B cell (primary cell): ENCODE measurements around the gene EVC. TPM values are rescaled to one million over a fixed set of nuclear protein-coding genes. Genes with fewer than 3 reads are reported as not detected.

ENCODE experiments used
- ATAC-seq: fragments of 200-7000 bp; cut with Tn5 transposase; one replicate; pipeline ENCODE4 v1.10.0; 2021; ENCODE audit warnings: low read depth, mild to moderate bottlenecking, moderate number of reproducible peaks, moderate library complexity
- CTCF ChIA-PET: fragments of 350-600 bp; sonication (Branson Sonifier 250); formaldehyde crosslinking; loops from one replicate; lab custom pipeline; 2021; ENCODE audit warnings: antibody characterized with exemption, inconsistent platforms; lab: Charles Lee
- POLR2A ChIA-PET: fragments of 350-600 bp; sonication (Branson Sonifier 250); formaldehyde crosslinking; loops from one replicate; lab custom pipeline; 2021; ENCODE audit warnings: antibody characterized with exemption; lab: Charles Lee
- DNase-seq: peaks from one replicate; pipeline ENCODE4 v3.0.0; 2013
- H2AFZ ChIP-seq: 2 replicates; pipeline ENCODE4 v1.6.1; 2012; ENCODE audit warnings: mild to moderate bottlenecking, low read depth, low read length; ENCODE audit not compliant: insufficient read depth, poor library complexity, severe bottlenecking
- H3K27ac ChIP-seq, 2 donors: 1 replicate in 1 of 2; 2 replicates in 1 of 2; pipeline ENCODE4 v1.5.1; 2012 to 2013; ENCODE audit warnings: low read length in 2 of 2, mild to moderate bottlenecking in 2 of 2, moderate library complexity in 1 of 2
- H3K27me3 ChIP-seq, 4 experiments: fragments of 200-600 bp in 1 of 4; sonication (generic) in 1 of 4; replicated peaks in 1 of 4; 1 replicate in 2 of 4; 2 replicates in 2 of 4; pipeline versions ENCODE4 v1.6.1 to v1.7.0; 2013 to 2016; ENCODE audit warnings: low read length in 3 of 4, mild to moderate bottlenecking in 2 of 4, mixed read lengths in 1 of 4, moderate library complexity in 1 of 4; ENCODE audit not compliant: insufficient read depth in 4 of 4, control insufficient read depth in 3 of 4; ENCODE audit errors: control extremely low read depth in 1 of 4
- H3K36me3 ChIP-seq, 2 experiments: replicated peaks in 1 of 2; 1 replicate in 1 of 2; 2 replicates in 1 of 2; pipeline versions ENCODE4 v1.6.1 to v1.7.1; 2013; ENCODE audit warnings: low read length in 1 of 2; ENCODE audit not compliant: insufficient read depth in 2 of 2, control insufficient read depth in 1 of 2; ENCODE audit errors: control extremely low read depth in 1 of 2, extremely low read depth in 1 of 2
- H3K4me1 ChIP-seq, 2 donors: fragments of 200-600 bp in 1 of 2; sonication (generic) in 1 of 2; 1 replicate in 1 of 2; 2 replicates in 1 of 2; pipeline versions ENCODE4 v1.5.1 to v1.6.1; 2013 to 2017; ENCODE audit warnings: low read length in 2 of 2; ENCODE audit not compliant: control insufficient read depth in 2 of 2, insufficient read depth in 2 of 2
- H3K4me2 ChIP-seq: replicated peaks from 2 replicates; pipeline ENCODE3; 2012; ENCODE audit warnings: mild to moderate bottlenecking, low read depth, low read length; ENCODE audit not compliant: poor library complexity, severe bottlenecking
- H3K4me3 ChIP-seq, 5 experiments: fragments of 200-600 bp in 1 of 5; sonication (generic) in 1 of 5; 1 replicate in 3 of 5; 2 replicates in 2 of 5; pipeline versions ENCODE4 v1.5.1 to v1.7.0; 2011 to 2016; ENCODE audit warnings: low read length in 4 of 5, mild to moderate bottlenecking in 4 of 5, low read depth in 2 of 5, control low read depth in 1 of 5, moderate library complexity in 1 of 5; ENCODE audit not compliant: insufficient read depth in 1 of 5; ENCODE audit errors: control extremely low read depth in 1 of 5, extremely low read depth in 1 of 5
- H3K79me2 ChIP-seq: fragments of 200-600 bp; sonication (generic); one replicate; pipeline ENCODE4 v1.6.0; 2016; ENCODE audit warnings: low read length; ENCODE audit not compliant: control insufficient read depth, insufficient read depth
- H3K9ac ChIP-seq: fragments of 200-600 bp; sonication (generic); 2 replicates; pipeline ENCODE4 v1.6.1; 2017; ENCODE audit warnings: mild to moderate bottlenecking, low read length, moderate library complexity
- H3K9me3 ChIP-seq, 3 donors: one replicate each; pipeline versions ENCODE4 v1.6.1 to v1.7.1; 2013; ENCODE audit warnings: low read length in 2 of 3; ENCODE audit not compliant: control insufficient read depth in 2 of 3, insufficient read depth in 1 of 3; ENCODE audit errors: control extremely low read depth in 1 of 3
- H4K20me1 ChIP-seq: 2 replicates; pipeline ENCODE4 v1.6.0; 2012; ENCODE audit warnings: mild to moderate bottlenecking, low read length; ENCODE audit not compliant: insufficient read depth, control insufficient read depth, poor library complexity, severe bottlenecking
- H3K27ac Mint-ChIP-seq: one replicate; pipeline ENCODE4 v1.8.0; 2021; ENCODE audit warnings: mixed read lengths
- H3K27me3 Mint-ChIP-seq: one replicate; pipeline ENCODE4 v1.8.0; 2021; ENCODE audit warnings: mixed read lengths
- H3K4me1 Mint-ChIP-seq: one replicate; pipeline ENCODE4 v1.8.0; 2021; ENCODE audit warnings: mixed read lengths
- H3K4me3 Mint-ChIP-seq: one replicate; pipeline ENCODE4 v1.8.0; 2021; ENCODE audit warnings: mixed read lengths
- H3K9me3 Mint-ChIP-seq: one replicate; pipeline ENCODE4 v1.8.0; 2022; ENCODE audit warnings: mixed read lengths; ENCODE audit not compliant: insufficient read depth
- CTCF ChIP-seq: fragments of 200-600 bp; IDR thresholded peaks from one replicate; pipeline ENCODE4 v1.8.0; 2022; ENCODE audit warnings: antibody characterized with exemption, mild to moderate bottlenecking
- EZH2 ChIP-seq: IDR thresholded peaks from 2 replicates; pipeline ENCODE4 v1.6.1; 2012; ENCODE audit warnings: borderline replicate concordance, low read depth, mild to moderate bottlenecking, moderate library complexity, low read length; ENCODE audit not compliant: insufficient read depth, poor library complexity, severe bottlenecking
- WGBS: methylation state at CpG from one replicate; pipeline ENCODE4 v1.1.5; 2013; ENCODE audit warnings: missing lambda C conversion rate; ENCODE audit not compliant: insufficient coverage; 5-methylcytosine and 5-hydroxymethylcytosine counted together
- intact Hi-C: fragments of 100-400 bp; cut with micrococcal nuclease; formaldehyde crosslinking; loops from one replicate; pipeline ENCODE4 v1.10.0; 2022
- polyA plus RNA-seq: library from polyadenylated mRNA; depleted of rRNA; stranded (reverse); fragments of >200 nt; gene quantifications from 2 replicates; pipeline ENCODE4 v1.2.3, GENCODE V29; 2012
- total RNA-seq, 2 donors: library from RNA; stranded (reverse); fragments of 120-200 nt in 1 of 2; gene quantifications; 1 replicate in 1 of 2; 2 replicates in 1 of 2; pipeline versions ENCODE4 v1.2.3 to v1.2.4, GENCODE V29; 2013 to 2022

The EVC gene
- total and polyA plus RNA-seq, 2 donors (not counting 1 experiment from before 2014, with no cell fraction given) = 1.5 TPM; not detected in 1

- H3K4me3 Mint-ChIP-seq = no peak overlapping the region
- H3K27me3 Mint-ChIP-seq = no peaks in the 10 kb centered on the region
- H2AFZ ChIP-seq = no peak overlapping the region
- intact Hi-C loops = no loop called here
- no peaks in the 10 kb centered on the region for H3K36me3 ChIP-seq
- no peak overlapping the region for H3K27ac Mint-ChIP-seq
- peaks cover 0 to 18% (median 0%) of the 10 kb centered on the region in 3 donors for H3K9me3 ChIP-seq
- no peaks in the 10 kb centered on the region for H3K9me3 Mint-ChIP-seq
- H3K4me3 ChIP-seq = no peak overlapping the region
- POLR2A ChIA-PET = no interaction called here
- ATAC-seq (no peak), DNase-seq (no peak)
- no peak overlapping the region for H3K9ac ChIP-seq
- H3K4me1 Mint-ChIP-seq = no peaks in the 10 kb centered on the region
- H3K79me2 ChIP-seq = no peaks in the 10 kb centered on the region
- H3K27me3 ChIP-seq = no peaks in the 10 kb centered on the region
- H3K4me2 ChIP-seq = no peak overlapping the region
- H4K20me1 ChIP-seq = no peaks in the 10 kb centered on the region
- CTCF ChIA-PET = no interaction called here
- H3K27ac ChIP-seq = no peak overlapping the region
- H3K4me1 ChIP-seq = no peaks in the 10 kb centered on the region
- TF ChIP-seq EZH2 (no peak), CTCF (no peak)
- 96% methylated on average over 5 of the region's 5 CpGs for WGBS
Measured at GRCh38 chr4:5760246-5760645, 49.2 kb downstream of the EVC start.

GRCh38 chr4:5760936-5761480 is 50.0 kb downstream of the EVC start:
- H2AFZ ChIP-seq = no peak overlapping the region
- 98% methylated on average over 6 of the region's 9 CpGs for WGBS

More at GRCh38 chr4:5760936-5761480, 50.0 kb downstream of the EVC start:
- H3K27ac ChIP-seq = no peak overlapping the region
- H3K4me1 Mint-ChIP-seq = no peaks in the 10 kb centered on the region
- ATAC-seq (no peak), DNase-seq (no peak)
- no peak for TF ChIP-seq CTCF
- no peak for TF ChIP-seq EZH2
- no peaks in the 10 kb centered on the region for H3K27me3 Mint-ChIP-seq
- intact Hi-C loops = no loop called here
- no peak overlapping the region for H3K4me3 Mint-ChIP-seq
- H3K9me3 Mint-ChIP-seq = no peaks in the 10 kb centered on the region
- no peaks in the 10 kb centered on the region for H3K79me2 ChIP-seq
- no peaks in the 10 kb centered on the region for H4K20me1 ChIP-seq
- H3K36me3 ChIP-seq = no peaks in the 10 kb centered on the region
- ChIA-PET CTCF (no interaction called here), POLR2A (no interaction called here)
- no peak overlapping the region for H3K27ac Mint-ChIP-seq
- no peak overlapping the region for H3K9ac ChIP-seq
- H3K9me3 ChIP-seq = peaks cover 0 to 14% (median 0%) of the 10 kb centered on the region in 3 donors
- H3K4me1 ChIP-seq = no peaks in the 10 kb centered on the region
- no peak overlapping the region for H3K4me3 ChIP-seq
- no peaks in the 10 kb centered on the region for H3K27me3 ChIP-seq
- no peak overlapping the region for H3K4me2 ChIP-seq
